WTC11 (cell line): Measurements from ENCODE around the gene FZR1.

Source experiments
- CREM ChIP-seq: sonication (generic); formaldehyde crosslinking; IDR thresholded peaks from 2 replicates; pipeline ENCODE4 v1.8.1; 2022; ENCODE audit warnings: mild to moderate bottlenecking, missing genetic modification reagents, moderate library complexity
- CTCF ChIP-seq: fragments of 200-600 bp; IDR thresholded peaks from 2 replicates; pipeline ENCODE4 v1.8.0; 2022; ENCODE audit warnings: antibody characterized with exemption
- FOXP4 ChIP-seq: sonication (generic); formaldehyde crosslinking; IDR thresholded peaks from 2 replicates; pipeline ENCODE4 v1.8.0; 2022; ENCODE audit warnings: mild to moderate bottlenecking, missing genetic modification reagents
- MLX ChIP-seq: sonication (generic); formaldehyde crosslinking; IDR thresholded peaks from 2 replicates; pipeline ENCODE4 v1.8.1; 2023; ENCODE audit warnings: mild to moderate bottlenecking, missing genetic modification reagents, moderate library complexity
- NR2C2 ChIP-seq: sonication (generic); formaldehyde crosslinking; IDR thresholded peaks from 2 replicates; pipeline ENCODE4 v1.8.0; 2022; ENCODE audit warnings: mild to moderate bottlenecking, missing genetic modification reagents
- NR3C1 ChIP-seq: sonication (generic); formaldehyde crosslinking; conservative IDR thresholded peaks from 2 replicates; pipeline ENCODE4 v1.8.1; 2023; ENCODE audit warnings: low read depth, mild to moderate bottlenecking, missing genetic modification reagents
- SMAD4 ChIP-seq: sonication (generic); formaldehyde crosslinking; IDR thresholded peaks from 2 replicates; pipeline ENCODE4 v1.8.0; 2022; ENCODE audit warnings: mild to moderate bottlenecking, missing genetic modification reagents
- SP1 ChIP-seq: sonication (generic); formaldehyde crosslinking; conservative IDR thresholded peaks from 2 replicates; pipeline ENCODE4 v1.8.1; 2022; ENCODE audit warnings: missing genetic modification reagents
- TCF7 ChIP-seq: sonication (generic); formaldehyde crosslinking; IDR thresholded peaks from 2 replicates; pipeline ENCODE4 v1.8.0; 2022; ENCODE audit warnings: mild to moderate bottlenecking, low read depth, missing genetic modification reagents, moderate library complexity
- TP53 ChIP-seq: sonication (generic); formaldehyde crosslinking; IDR thresholded peaks from 2 replicates; pipeline ENCODE4 v1.8.1; 2023; ENCODE audit warnings: mild to moderate bottlenecking, missing genetic modification reagents
- USF2 ChIP-seq: sonication (generic); formaldehyde crosslinking; IDR thresholded peaks from 2 replicates; pipeline ENCODE4 v1.8.1; 2023; ENCODE audit warnings: mild to moderate bottlenecking, missing genetic modification reagents, moderate library complexity

- TF ChIP-seq TCF7 (CRISPR knock-in tag) (no peak), CTCF (no peak), CREM (CRISPR knock-in tag) (no peak), TP53 (CRISPR knock-in tag) (no peak), SP1 (CRISPR knock-in tag) (no peak), SMAD4 (CRISPR knock-in tag) (no peak), FOXP4 (no peak), USF2 (CRISPR knock-in tag) (no peak), NR2C2 (CRISPR knock-in tag) (no peak), MLX (CRISPR knock-in tag) (no peak), NR3C1 (CRISPR knock-in tag) (no peak)
Measured at GRCh38 chr19:3514930-3515329, 8.8 kb downstream of the FZR1 start.
